Measurements from ENCODE around the gene LMTK2. TPM values are rescaled to one million over a fixed set of nuclear protein-coding genes. Genes with fewer than 3 reads are reported as not detected.

LMTK2 gene
- total and polyA plus RNA-seq, 4 donors, result 15.2 to 29.3 (median 22.2) TPM

Other genes with a start within 250 kb of the LMTK2 start
- gene ASNS, start 234.5 kb upstream of the LMTK2 start, total RNA-seq, result 10 to 100 TPM; 21.6 to 53.6 TPM
- gene ASNS, start 234.5 kb upstream of the LMTK2 start, polyA plus RNA-seq (ENCODE audit: insufficient read length in 2 of 2), result 10 to 100 TPM; 86.3 to 93.3 TPM
- gene OCM2, start 116.7 kb upstream of the LMTK2 start, total RNA-seq, result not detected
- gene OCM2, start 116.7 kb upstream of the LMTK2 start, polyA plus RNA-seq (ENCODE audit: insufficient read length in 2 of 2), result not detected
- 1 to 10 TPM in 1 of 2 donors, under 1 TPM in 1; 0.99 to 2.4 TPM for gene BHLHA15, start 104.6 kb downstream of the LMTK2 start, total RNA-seq
- 1 to 10 TPM; 3.2 to 4.0 TPM for gene BHLHA15, start 104.6 kb downstream of the LMTK2 start, polyA plus RNA-seq (ENCODE audit: insufficient read length in 2 of 2)
- 10 to 100 TPM; 21.3 to 26.1 TPM for gene TECPR1, start 145.4 kb downstream of the LMTK2 start, total RNA-seq
- gene TECPR1, start 145.4 kb downstream of the LMTK2 start, polyA plus RNA-seq (ENCODE audit: insufficient read length in 2 of 2), result 10 to 100 TPM; 37.9 to 51.3 TPM
- 10 to 100 TPM; 20.1 to 69.3 TPM for gene BRI3, start 174.8 kb downstream of the LMTK2 start, total RNA-seq
- 10 to 100 TPM; 83.5 to 86.2 TPM for gene BRI3, start 174.8 kb downstream of the LMTK2 start, polyA plus RNA-seq (ENCODE audit: insufficient read length in 2 of 2)